GM23338 (cell line): ENCODE measurements around the gene SP6. TPM values are rescaled to one million over a fixed set of nuclear protein-coding genes. Genes with fewer than 3 reads are reported as not detected.

Experiments used
- ATAC-seq: fragments of 200-7000 bp; cut with Tn5 transposase; 3 replicates; pipeline ENCODE4 v1.9.1; 2020
- DNase-seq: peaks from one replicate; pipeline ENCODE4 v3.0.0-alpha.2; 2015; ENCODE audit warnings: low spot score
- H2AFZ ChIP-seq: fragments of 200-600 bp; sonication (generic); 2 replicates; pipeline ENCODE4 v1.8.0; 2016; ENCODE audit warnings: antibody characterized with exemption, mild to moderate bottlenecking, moderate library complexity
- H3F3A ChIP-seq: fragments of 200-600 bp; sonication (generic); replicated peaks from 2 replicates; pipeline ENCODE4 v1.8.0; 2017; ENCODE audit warnings: antibody characterized with exemption, mixed run types, low read depth
- H3K27ac ChIP-seq: fragments of 200-600 bp; sonication (generic); 2 replicates; pipeline ENCODE4 v1.6.1; 2016; ENCODE audit warnings: low read depth
- H3K27me3 ChIP-seq: fragments of 200-600 bp; sonication (generic); 2 replicates; pipeline ENCODE4 v1.8.0; 2016; ENCODE audit warnings: mild to moderate bottlenecking, mixed run types, moderate library complexity; ENCODE audit not compliant: insufficient read depth
- H3K36me3 ChIP-seq: fragments of 200-600 bp; sonication (generic); 2 replicates; pipeline ENCODE4 v1.8.0; 2016; ENCODE audit warnings: mild to moderate bottlenecking; ENCODE audit not compliant: insufficient read depth
- H3K4me1 ChIP-seq: fragments of 200-600 bp; sonication (generic); 2 replicates; pipeline ENCODE4 v1.8.0; 2016; ENCODE audit warnings: mild to moderate bottlenecking, moderate library complexity; ENCODE audit not compliant: insufficient read depth
- H3K4me2 ChIP-seq: fragments of 200-600 bp; sonication (generic); 2 replicates; pipeline ENCODE4 v1.7.1; 2017; ENCODE audit warnings: mixed run types
- H3K4me3 ChIP-seq: fragments of 200-600 bp; sonication (generic); 2 replicates; pipeline ENCODE4 v1.6.1; 2016; ENCODE audit warnings: mixed run types
- H3K79me2 ChIP-seq: fragments of 200-600 bp; sonication (generic); replicated peaks from 2 replicates; pipeline ENCODE4 v1.8.0; 2017; ENCODE audit warnings: mild to moderate bottlenecking; ENCODE audit not compliant: insufficient read depth
- H3K9me2 ChIP-seq: fragments of 200-600 bp; sonication (generic); 2 replicates; pipeline ENCODE4 v1.8.0; 2017; ENCODE audit not compliant: insufficient read depth
- H4K20me1 ChIP-seq: fragments of 200-600 bp; sonication (generic); replicated peaks from 2 replicates; pipeline ENCODE4 v1.8.0; 2017; ENCODE audit warnings: mild to moderate bottlenecking; ENCODE audit not compliant: insufficient read depth
- H3K27ac Mint-ChIP-seq: 2 replicates; pipeline ENCODE4 v1.8.0; 2020; ENCODE audit warnings: inconsistent platforms, mild to moderate bottlenecking, moderate library complexity, mixed read lengths
- H3K27me3 Mint-ChIP-seq: 3 replicates; pipeline ENCODE4 v1.8.0; 2022; ENCODE audit warnings: low read depth, mild to moderate bottlenecking, moderate library complexity, mixed read lengths, inconsistent platforms; ENCODE audit not compliant: insufficient read depth, poor library complexity
- H3K36me3 Mint-ChIP-seq: 3 replicates; pipeline ENCODE4 v1.8.0; 2021; ENCODE audit warnings: low read depth, mild to moderate bottlenecking, inconsistent platforms, moderate library complexity, mixed read lengths
- H3K4me1 Mint-ChIP-seq: 3 replicates; pipeline ENCODE4 v1.8.0; 2020; ENCODE audit warnings: mild to moderate bottlenecking, inconsistent platforms, mixed read lengths
- H3K4me3 Mint-ChIP-seq: 3 replicates; pipeline ENCODE4 v1.8.0; 2021; ENCODE audit warnings: moderate library complexity, mild to moderate bottlenecking, inconsistent platforms, mixed read lengths
- H3K9me3 Mint-ChIP-seq: 3 replicates; pipeline ENCODE4 v1.8.0; 2020; ENCODE audit warnings: moderate library complexity, mild to moderate bottlenecking, inconsistent platforms, mixed read lengths
- CREB1 ChIP-seq: fragments of 250-450 bp; sonication (Bioruptor Pico); IDR thresholded peaks from 2 replicates; pipeline ENCODE4 v1.5.0; 2020; ENCODE audit warnings: low read depth, mild to moderate bottlenecking, moderate library complexity
- ETS1 ChIP-seq: IDR thresholded peaks from 2 replicates; pipeline ENCODE4 v1.6.1; 2016; ENCODE audit warnings: antibody characterized with exemption
- EZH2 ChIP-seq: fragments of 200-600 bp; sonication (generic); IDR thresholded peaks from one replicate; pipeline ENCODE4 v1.8.0; 2017; ENCODE audit warnings: antibody characterized with exemption, mild to moderate bottlenecking, low read depth; ENCODE audit not compliant: unreplicated experiment
- EZH2phosphoT487 ChIP-seq: fragments of 200-600 bp; sonication (generic); IDR thresholded peaks from one replicate; pipeline ENCODE4 v1.8.1; 2018; ENCODE audit warnings: antibody characterized with exemption; ENCODE audit not compliant: unreplicated experiment
- JUNB ChIP-seq: IDR thresholded peaks from one replicate; pipeline ENCODE4 v1.6.1; 2016; ENCODE audit warnings: antibody characterized with exemption; ENCODE audit not compliant: unreplicated experiment
- NANOG ChIP-seq: IDR thresholded peaks from 2 replicates; pipeline ENCODE4 v1.6.1; 2016; ENCODE audit warnings: antibody characterized with exemption, borderline replicate concordance
- POLR2AphosphoS5 ChIP-seq: IDR thresholded peaks from 2 replicates; pipeline ENCODE4 v1.6.1; 2016; ENCODE audit warnings: antibody characterized with exemption, low read depth
- STAT1 ChIP-seq: IDR thresholded peaks from one replicate; pipeline ENCODE4 v1.6.1; 2016; ENCODE audit warnings: antibody characterized with exemption; ENCODE audit not compliant: unreplicated experiment
- ZNF114 ChIP-seq: fragments of 250-450 bp; sonication (Bioruptor Pico); IDR thresholded peaks from 2 replicates; pipeline ENCODE4 v1.5.0; 2020; ENCODE audit warnings: mild to moderate bottlenecking, moderate library complexity
- ZNF331 ChIP-seq: fragments of 250-450 bp; sonication (Bioruptor Pico); IDR thresholded peaks from 2 replicates; pipeline ENCODE4 v1.5.0; 2020; ENCODE audit warnings: low read depth, mild to moderate bottlenecking, moderate library complexity
- polyA plus RNA-seq: library from polyadenylated mRNA; unstranded; fragments of >200 nt; fragmentation: Nextera tagmentation; extraction: Ambion mirVana; gene quantifications from 2 replicates; pipeline ENCODE4 v1.2.1, GENCODE V29; 2016
- total RNA-seq: library from RNA; depleted of rRNA; stranded (reverse); fragments of >200 nt; shearing (Covaris generic); gene quantifications from 2 replicates; pipeline ENCODE4 v1.2.3, GENCODE V29; 2014
- TF ChIP-seq, protein P1 (sequence below): IDR thresholded peaks from one replicate; pipeline ENCODE4 v1.6.1; 2018; ENCODE audit warnings: antibody characterized with exemption; ENCODE audit not compliant: unreplicated experiment
- TF ChIP-seq, protein P2 (sequence below): fragments of 250-450 bp; sonication (Bioruptor Pico); IDR thresholded peaks from 2 replicates; pipeline ENCODE4 v1.5.0; 2020; ENCODE audit warnings: mild to moderate bottlenecking, moderate library complexity
- TF ChIP-seq, protein P3 (sequence below), 2 experiments: fragments of 200-600 bp in 1 of 2; sonication (generic) in 1 of 2; conservative IDR thresholded peaks; 2 replicates each; pipeline versions ENCODE4 v1.5.1 to v1.6.1; 2016 to 2017; ENCODE audit warnings: antibody characterized with exemption in 2 of 2, low read depth in 2 of 2, mild to moderate bottlenecking in 2 of 2, moderate library complexity in 1 of 2

The SP6 gene
- total and polyA plus RNA-seq, 2 experiments from 2014 or later = 0.13 to 1.0 TPM

DNA sequence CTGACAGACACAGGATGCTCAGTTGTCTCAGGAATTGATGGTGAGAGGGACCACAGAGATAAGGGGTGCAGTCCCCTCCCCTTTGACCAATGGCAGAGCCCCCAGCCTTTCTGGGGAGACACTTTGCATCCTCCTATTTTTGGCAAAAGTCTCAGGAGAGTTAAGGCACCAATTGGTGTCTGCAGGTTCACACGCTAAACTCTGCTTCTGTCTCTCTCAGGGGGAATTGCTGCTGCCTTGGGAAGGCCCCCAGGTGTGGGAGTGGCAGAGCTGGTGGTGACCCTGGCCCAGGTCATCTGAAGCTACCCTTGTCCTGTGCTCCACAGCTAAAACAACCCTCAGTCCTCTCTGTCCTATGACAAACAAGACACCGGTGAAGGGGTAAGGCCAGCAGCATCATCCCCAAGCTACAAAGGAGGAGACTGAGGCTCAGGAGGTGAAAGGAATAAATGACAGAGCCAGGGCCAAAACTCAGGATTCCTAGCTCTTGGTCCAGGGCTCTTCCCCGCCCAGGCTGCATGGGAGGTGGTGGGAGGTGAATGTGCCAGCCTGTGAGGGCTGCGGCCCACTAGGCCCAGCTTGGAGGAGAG lies 49.7 kb downstream of the SP6 start:
- peaks cover 9% of the 10 kb centered on the region for H3K27me3 Mint-ChIP-seq

More for the DNA sequence above, 49.7 kb downstream of the SP6 start:
- no peaks in the 10 kb centered on the region for H3K9me3 Mint-ChIP-seq
- H3K4me2 ChIP-seq = no peak overlapping the region
- no peaks in the 10 kb centered on the region for H3K36me3 ChIP-seq
- H3K4me3 ChIP-seq = no peak overlapping the region
- ATAC-seq (no peak), DNase-seq (no peak)
- H2AFZ ChIP-seq = no peak overlapping the region
- no peaks in the 10 kb centered on the region; the same call in none of the 2 replicates for H4K20me1 ChIP-seq
- no peaks in the 10 kb centered on the region for H3K36me3 Mint-ChIP-seq
- H3K4me3 Mint-ChIP-seq = no peak overlapping the region
- TF ChIP-seq EZH2 (no peak), NANOG (no peak), ZNF331 (CRISPR knock-in tag) (no peak), CREB1 (CRISPR knock-in tag) (no peak), JUNB (no peak), POLR2AphosphoS5 (no peak), STAT1 (no peak), ZNF114 (no peak), ETS1 (no peak), EZH2phosphoT487 (no peak)
- TF ChIP-seq, protein P1, sequence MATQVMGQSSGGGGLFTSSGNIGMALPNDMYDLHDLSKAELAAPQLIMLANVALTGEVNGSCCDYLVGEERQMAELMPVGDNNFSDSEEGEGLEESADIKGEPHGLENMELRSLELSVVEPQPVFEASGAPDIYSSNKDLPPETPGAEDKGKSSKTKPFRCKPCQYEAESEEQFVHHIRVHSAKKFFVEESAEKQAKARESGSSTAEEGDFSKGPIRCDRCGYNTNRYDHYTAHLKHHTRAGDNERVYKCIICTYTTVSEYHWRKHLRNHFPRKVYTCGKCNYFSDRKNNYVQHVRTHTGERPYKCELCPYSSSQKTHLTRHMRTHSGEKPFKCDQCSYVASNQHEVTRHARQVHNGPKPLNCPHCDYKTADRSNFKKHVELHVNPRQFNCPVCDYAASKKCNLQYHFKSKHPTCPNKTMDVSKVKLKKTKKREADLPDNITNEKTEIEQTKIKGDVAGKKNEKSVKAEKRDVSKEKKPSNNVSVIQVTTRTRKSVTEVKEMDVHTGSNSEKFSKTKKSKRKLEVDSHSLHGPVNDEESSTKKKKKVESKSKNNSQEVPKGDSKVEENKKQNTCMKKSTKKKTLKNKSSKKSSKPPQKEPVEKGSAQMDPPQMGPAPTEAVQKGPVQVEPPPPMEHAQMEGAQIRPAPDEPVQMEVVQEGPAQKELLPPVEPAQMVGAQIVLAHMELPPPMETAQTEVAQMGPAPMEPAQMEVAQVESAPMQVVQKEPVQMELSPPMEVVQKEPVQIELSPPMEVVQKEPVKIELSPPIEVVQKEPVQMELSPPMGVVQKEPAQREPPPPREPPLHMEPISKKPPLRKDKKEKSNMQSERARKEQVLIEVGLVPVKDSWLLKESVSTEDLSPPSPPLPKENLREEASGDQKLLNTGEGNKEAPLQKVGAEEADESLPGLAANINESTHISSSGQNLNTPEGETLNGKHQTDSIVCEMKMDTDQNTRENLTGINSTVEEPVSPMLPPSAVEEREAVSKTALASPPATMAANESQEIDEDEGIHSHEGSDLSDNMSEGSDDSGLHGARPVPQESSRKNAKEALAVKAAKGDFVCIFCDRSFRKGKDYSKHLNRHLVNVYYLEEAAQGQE = no peak
- TF ChIP-seq, protein P2, sequence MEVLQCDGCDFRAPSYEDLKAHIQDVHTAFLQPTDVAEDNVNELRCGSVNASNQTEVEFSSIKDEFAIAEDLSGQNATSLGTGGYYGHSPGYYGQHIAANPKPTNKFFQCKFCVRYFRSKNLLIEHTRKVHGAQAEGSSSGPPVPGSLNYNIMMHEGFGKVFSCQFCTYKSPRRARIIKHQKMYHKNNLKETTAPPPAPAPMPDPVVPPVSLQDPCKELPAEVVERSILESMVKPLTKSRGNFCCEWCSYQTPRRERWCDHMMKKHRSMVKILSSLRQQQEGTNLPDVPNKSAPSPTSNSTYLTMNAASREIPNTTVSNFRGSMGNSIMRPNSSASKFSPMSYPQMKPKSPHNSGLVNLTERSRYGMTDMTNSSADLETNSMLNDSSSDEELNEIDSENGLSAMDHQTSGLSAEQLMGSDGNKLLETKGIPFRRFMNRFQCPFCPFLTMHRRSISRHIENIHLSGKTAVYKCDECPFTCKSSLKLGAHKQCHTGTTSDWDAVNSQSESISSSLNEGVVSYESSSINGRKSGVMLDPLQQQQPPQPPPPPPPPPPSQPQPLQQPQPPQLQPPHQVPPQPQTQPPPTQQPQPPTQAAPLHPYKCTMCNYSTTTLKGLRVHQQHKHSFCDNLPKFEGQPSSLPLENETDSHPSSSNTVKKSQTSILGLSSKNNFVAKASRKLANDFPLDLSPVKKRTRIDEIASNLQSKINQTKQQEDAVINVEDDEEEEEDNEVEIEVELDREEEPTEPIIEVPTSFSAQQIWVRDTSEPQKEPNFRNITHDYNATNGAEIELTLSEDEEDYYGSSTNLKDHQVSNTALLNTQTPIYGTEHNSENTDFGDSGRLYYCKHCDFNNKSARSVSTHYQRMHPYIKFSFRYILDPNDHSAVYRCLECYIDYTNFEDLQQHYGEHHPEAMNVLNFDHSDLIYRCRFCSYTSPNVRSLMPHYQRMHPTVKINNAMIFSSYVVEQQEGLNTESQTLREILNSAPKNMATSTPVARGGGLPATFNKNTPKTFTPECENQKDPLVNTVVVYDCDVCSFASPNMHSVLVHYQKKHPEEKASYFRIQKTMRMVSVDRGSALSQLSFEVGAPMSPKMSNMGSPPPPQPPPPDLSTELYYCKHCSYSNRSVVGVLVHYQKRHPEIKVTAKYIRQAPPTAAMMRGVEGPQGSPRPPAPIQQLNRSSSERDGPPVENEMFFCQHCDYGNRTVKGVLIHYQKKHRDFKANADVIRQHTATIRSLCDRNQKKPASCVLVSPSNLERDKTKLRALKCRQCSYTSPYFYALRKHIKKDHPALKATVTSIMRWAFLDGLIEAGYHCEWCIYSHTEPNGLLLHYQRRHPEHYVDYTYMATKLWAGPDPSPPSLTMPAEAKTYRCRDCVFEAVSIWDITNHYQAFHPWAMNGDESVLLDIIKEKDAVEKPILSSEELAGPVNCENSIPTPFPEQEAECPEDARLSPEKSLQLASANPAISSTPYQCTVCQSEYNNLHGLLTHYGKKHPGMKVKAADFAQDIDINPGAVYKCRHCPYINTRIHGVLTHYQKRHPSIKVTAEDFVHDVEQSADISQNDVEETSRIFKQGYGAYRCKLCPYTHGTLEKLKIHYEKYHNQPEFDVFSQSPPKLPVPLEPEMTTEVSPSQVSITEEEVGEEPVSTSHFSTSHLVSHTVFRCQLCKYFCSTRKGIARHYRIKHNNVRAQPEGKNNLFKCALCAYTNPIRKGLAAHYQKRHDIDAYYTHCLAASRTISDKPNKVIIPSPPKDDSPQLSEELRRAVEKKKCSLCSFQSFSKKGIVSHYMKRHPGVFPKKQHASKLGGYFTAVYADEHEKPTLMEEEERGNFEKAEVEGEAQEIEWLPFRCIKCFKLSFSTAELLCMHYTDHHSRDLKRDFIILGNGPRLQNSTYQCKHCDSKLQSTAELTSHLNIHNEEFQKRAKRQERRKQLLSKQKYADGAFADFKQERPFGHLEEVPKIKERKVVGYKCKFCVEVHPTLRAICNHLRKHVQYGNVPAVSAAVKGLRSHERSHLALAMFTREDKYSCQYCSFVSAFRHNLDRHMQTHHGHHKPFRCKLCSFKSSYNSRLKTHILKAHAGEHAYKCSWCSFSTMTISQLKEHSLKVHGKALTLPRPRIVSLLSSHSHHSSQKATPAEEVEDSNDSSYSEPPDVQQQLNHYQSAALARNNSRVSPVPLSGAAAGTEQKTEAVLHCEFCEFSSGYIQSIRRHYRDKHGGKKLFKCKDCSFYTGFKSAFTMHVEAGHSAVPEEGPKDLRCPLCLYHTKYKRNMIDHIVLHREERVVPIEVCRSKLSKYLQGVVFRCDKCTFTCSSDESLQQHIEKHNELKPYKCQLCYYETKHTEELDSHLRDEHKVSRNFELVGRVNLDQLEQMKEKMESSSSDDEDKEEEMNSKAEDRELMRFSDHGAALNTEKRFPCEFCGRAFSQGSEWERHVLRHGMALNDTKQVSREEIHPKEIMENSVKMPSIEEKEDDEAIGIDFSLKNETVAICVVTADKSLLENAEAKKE (CRISPR knock-in tag) = no peak
- TF ChIP-seq, protein P3, sequence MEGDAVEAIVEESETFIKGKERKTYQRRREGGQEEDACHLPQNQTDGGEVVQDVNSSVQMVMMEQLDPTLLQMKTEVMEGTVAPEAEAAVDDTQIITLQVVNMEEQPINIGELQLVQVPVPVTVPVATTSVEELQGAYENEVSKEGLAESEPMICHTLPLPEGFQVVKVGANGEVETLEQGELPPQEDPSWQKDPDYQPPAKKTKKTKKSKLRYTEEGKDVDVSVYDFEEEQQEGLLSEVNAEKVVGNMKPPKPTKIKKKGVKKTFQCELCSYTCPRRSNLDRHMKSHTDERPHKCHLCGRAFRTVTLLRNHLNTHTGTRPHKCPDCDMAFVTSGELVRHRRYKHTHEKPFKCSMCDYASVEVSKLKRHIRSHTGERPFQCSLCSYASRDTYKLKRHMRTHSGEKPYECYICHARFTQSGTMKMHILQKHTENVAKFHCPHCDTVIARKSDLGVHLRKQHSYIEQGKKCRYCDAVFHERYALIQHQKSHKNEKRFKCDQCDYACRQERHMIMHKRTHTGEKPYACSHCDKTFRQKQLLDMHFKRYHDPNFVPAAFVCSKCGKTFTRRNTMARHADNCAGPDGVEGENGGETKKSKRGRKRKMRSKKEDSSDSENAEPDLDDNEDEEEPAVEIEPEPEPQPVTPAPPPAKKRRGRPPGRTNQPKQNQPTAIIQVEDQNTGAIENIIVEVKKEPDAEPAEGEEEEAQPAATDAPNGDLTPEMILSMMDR (conservative IDR thresholded peaks at IDR 0.05; ENCODE audit: low read depth in 2 of 2) = no peak
- no peaks in the 10 kb centered on the region for H3K9me2 ChIP-seq
- H3F3A ChIP-seq = no peaks in the 10 kb centered on the region
- no peak overlapping the region for H3K27ac ChIP-seq
- H3K27me3 ChIP-seq = no peaks in the 10 kb centered on the region
- H3K79me2 ChIP-seq = no peaks in the 10 kb centered on the region
- H3K4me1 Mint-ChIP-seq = no peaks in the 10 kb centered on the region
- no peak overlapping the region for H3K27ac Mint-ChIP-seq
- H3K4me1 ChIP-seq = no peaks in the 10 kb centered on the region
